Motor neuron (in vitro differentiated cells): ENCODE results near the gene CBLB. TPM values are rescaled to one million over a fixed set of nuclear protein-coding genes. Genes with fewer than 3 reads are reported as not detected.

Experiments used
- ATAC-seq, 8 experiments: fragments of 200-7000 bp; cut with Tn5 transposase; replicated peaks in 6 of 8; 2 replicates each; pipeline ENCODE4 v1.8.0; 2021; ENCODE audit warnings: mild to moderate bottlenecking in 8 of 8, moderate library complexity in 8 of 8
- H3K27ac ChIP-seq, 2 donors: fragments of 250-450 bp; sonication (Bioruptor Pico); 2 replicates each; pipeline ENCODE4 v1.9.0; 2021; ENCODE audit warnings: antibody characterized with exemption in 2 of 2, mild to moderate bottlenecking in 2 of 2, moderate library complexity in 1 of 2
- H3K4me1 ChIP-seq, 2 donors: fragments of 250-450 bp; sonication (Bioruptor Pico); replicated peaks in 1 of 2; 2 replicates each; pipeline ENCODE4 v1.6.1; 2021; ENCODE audit warnings: antibody characterized with exemption in 2 of 2, mild to moderate bottlenecking in 2 of 2, moderate library complexity in 1 of 2
- H3K4me3 ChIP-seq, 5 donors: fragments of 250-450 bp; sonication (Bioruptor Pico); 2 replicates each; pipeline ENCODE4 v1.9.0; 2021; ENCODE audit warnings: antibody characterized with exemption in 5 of 5, mild to moderate bottlenecking in 5 of 5, moderate library complexity in 4 of 5
- WGBS, 10 experiments: fragments of 450-650 bp; shearing (Covaris generic); methylation state at CpG; one replicate each; pipeline ENCODE4 v1.0.0; 2022; 5-methylcytosine and 5-hydroxymethylcytosine counted together
- in situ Hi-C, 9 experiments: fragments of 400-800 bp; cut with MboI; loops; one replicate each; pipeline ENCODE4 v1.15.0; 2021; ENCODE audit warnings: low sequenced_read_pairs in 9 of 9, low pct_unique_long_range_greater_than_20kb in 2 of 9; ENCODE audit not compliant: unreplicated experiment in 9 of 9
- total RNA-seq, 8 experiments: library from RNA; unstranded; fragments of 300-600 nt; gene quantifications; 2 replicates each; pipeline versions ENCODE4 v1.2.3 to v1.2.4, GENCODE V29; 2022

The CBLB gene
- total RNA-seq, 8 experiments from 2014 or later: 20.0 to 53.6 (median 28.4) TPM

DNA sequence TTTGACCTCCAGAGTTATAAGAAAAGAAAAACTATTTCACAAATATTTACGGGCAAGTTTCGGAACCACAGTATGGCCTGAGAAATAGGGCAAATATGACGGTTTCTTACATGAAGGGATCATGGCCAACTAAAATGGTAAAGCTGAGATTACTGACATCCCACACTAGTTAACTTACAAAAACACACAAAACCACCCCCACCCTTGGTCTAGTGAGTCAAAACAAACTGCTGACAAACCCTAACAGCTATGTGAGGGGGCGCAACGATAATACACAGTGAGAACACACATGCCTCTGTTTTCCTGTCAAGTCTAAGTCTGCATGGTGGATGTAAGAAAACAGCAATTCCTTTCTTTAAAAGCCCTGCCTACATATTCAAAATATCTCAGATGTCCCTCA is 32.3 kb downstream of the CBLB start:
- Histone ChIP-seq H3K27ac (no peak overlapping the region), H3K4me1 (no peaks in the 10 kb centered on the region), H3K4me3 (no peak overlapping the region)
- ATAC-seq: no peak
- in situ Hi-C loops: no loop called here
- 57 to 100% (median 91%) methylated on average over 1 to 5 of the region's 5 CpGs; no CpG with 5 or more reads in 3 of the 10 experiments for WGBS, 10 experiments

GRCh38 chr3:105835606-105836005 is 33.2 kb downstream of the CBLB start:
- ATAC-seq: peak in 2 of 8 experiments; percentile 39 to 48
- in situ Hi-C loops: no loop called here
- H3K27ac ChIP-seq: no peak overlapping the region

GRCh38 chr3:105834768-105835167 is 34.0 kb downstream of the CBLB start:
- Histone ChIP-seq H3K4me1 (peaks cover 0 to 4% of the 10 kb centered on the region in 2 donors), H3K27ac (no peak overlapping the region), H3K4me3 (no peak overlapping the region)
- WGBS, 10 experiments: 90 to 100% (median 100%) methylated on average over 1 to 3 of the region's 3 CpGs; no CpG with 5 or more reads in 1 of the 10 experiments
- in situ Hi-C loops: no loop called here
- no peak for ATAC-seq

More at GRCh38 chr3:105835606-105836005, 33.2 kb downstream of the CBLB start:
- H3K4me1 ChIP-seq: no peaks in the 10 kb centered on the region
- no peak overlapping the region for H3K4me3 ChIP-seq

DNA sequence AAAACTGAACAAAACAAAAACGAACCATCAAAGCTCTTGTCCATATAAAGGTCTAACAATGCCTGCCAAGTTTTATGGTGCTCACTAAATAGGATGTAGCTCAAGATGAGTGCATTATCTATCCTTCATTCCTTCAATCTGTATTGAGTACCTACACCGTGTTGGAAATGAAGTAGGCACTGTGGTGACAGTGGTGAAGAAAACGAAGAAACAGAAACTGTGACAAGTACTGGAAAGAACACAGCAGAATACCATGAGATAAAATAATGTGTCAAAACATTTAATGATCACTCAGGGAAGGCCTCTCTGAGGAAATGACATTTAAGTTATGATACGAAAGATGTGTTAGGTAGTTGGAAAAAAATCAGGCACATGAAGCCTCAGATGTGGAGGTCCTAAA is 36.2 kb downstream of the CBLB start:
- in situ Hi-C loops: no loop called here

DNA sequence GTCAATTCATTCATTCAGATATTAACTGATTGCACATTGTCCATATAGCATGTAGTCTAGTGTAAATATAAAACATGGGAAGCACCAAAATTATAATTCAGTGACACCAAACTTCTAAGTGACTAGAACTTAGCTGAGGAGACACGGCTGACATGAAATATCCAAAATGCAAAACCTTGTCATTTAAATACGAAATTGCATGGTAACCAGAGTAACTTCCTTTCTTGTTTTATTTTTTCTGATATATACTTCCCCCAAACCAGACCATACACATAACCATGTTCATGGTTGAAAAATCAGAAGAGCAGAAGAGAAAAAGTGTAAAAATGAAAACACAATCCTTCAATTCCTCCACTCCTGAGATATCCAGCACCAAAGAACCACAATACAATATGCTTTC is 38.0 kb downstream of the CBLB start:
- Histone ChIP-seq H3K4me3 (no peak overlapping the region), H3K27ac (no peak overlapping the region), H3K4me1 (peaks cover 0 to 4% of the 10 kb centered on the region in 2 donors)
- in situ Hi-C loops: no loop called here
- no peak for ATAC-seq
- WGBS, 10 experiments: 54 to 100% (median 100%) methylated on average over 1 to 2 of the region's 2 CpGs; no CpG with 5 or more reads in 1 of the 10 experiments

More for the DNA sequence above, 36.2 kb downstream of the CBLB start:
- no peak overlapping the region for H3K4me3 ChIP-seq
- peaks cover 0 to 4% of the 10 kb centered on the region in 2 donors for H3K4me1 ChIP-seq
- no peak for ATAC-seq
- 65 to 100% (median 82%) methylated on average over 2 to 4 of the region's 4 CpGs for WGBS, 10 experiments
- H3K27ac ChIP-seq: no peak overlapping the region

GRCh38 chr3:105829871-105830622 is 38.8 kb downstream of the CBLB start:
- Histone ChIP-seq H3K4me1 (peaks cover 0 to 4% of the 10 kb centered on the region in 2 donors), H3K27ac (no peak overlapping the region), H3K4me3 (no peak overlapping the region)
- 80 to 100% (median 92%) methylated on average over 2 to 4 of the region's 4 CpGs; no CpG with 5 or more reads in 2 of the 10 experiments for WGBS, 10 experiments
- in situ Hi-C loops: no loop called here
- no peak for ATAC-seq

DNA sequence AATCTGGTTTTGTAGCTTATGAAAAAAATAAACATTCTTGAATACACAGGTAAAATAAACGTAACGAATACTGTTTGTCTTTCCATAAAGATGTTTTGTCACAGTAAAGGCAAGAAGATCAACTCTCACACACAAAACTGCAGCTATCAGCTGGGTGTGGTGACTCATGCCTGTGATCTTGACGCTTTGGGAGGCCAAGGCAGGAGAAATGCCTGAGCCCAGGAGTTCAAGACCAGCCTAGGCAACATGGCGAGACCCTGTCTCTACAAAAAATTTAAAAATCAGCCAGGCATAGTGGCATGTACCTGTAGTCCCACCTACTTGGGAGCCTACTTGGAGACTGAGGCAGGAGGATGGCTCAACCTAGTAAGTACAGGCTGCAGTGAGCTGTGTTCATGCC is 39.6 kb downstream of the CBLB start:
- 89 to 100% (median 100%) methylated on average over 2 to 4 of the region's 4 CpGs; no CpG with 5 or more reads in 2 of the 10 experiments for WGBS, 10 experiments
- no peak for ATAC-seq
- in situ Hi-C loops: no loop called here
- no peak overlapping the region for H3K27ac ChIP-seq
- H3K4me1 ChIP-seq: peaks cover 0 to 4% of the 10 kb centered on the region in 2 donors
- H3K4me3 ChIP-seq: no peak overlapping the region

DNA sequence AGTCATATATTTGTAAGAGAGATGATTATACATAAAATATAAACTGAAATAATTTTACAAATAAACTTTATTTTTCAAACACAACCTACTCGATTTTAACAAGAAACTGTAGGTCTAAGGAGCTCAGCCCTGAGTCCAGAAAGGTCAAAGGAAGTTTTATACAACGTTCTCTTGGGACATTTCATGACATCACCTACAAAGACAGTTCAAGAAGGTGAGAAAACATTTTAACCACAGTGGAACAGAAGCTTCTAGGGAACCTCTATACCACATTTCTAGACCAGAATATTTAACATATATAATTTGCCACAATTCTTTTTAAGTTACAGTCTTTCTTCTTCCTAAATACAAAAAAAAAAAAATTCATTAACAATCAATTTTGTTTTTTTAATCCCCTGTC is 40.1 kb downstream of the CBLB start:
- no peak overlapping the region for H3K27ac ChIP-seq
- in situ Hi-C loops: no loop called here
- peaks cover 0 to 4% of the 10 kb centered on the region in 2 donors for H3K4me1 ChIP-seq
- no peak overlapping the region for H3K4me3 ChIP-seq
- WGBS, 10 experiments: 67 to 100% (median 85%) methylated on average over 1 to 2 of the region's 2 CpGs
- ATAC-seq: no peak

DNA sequence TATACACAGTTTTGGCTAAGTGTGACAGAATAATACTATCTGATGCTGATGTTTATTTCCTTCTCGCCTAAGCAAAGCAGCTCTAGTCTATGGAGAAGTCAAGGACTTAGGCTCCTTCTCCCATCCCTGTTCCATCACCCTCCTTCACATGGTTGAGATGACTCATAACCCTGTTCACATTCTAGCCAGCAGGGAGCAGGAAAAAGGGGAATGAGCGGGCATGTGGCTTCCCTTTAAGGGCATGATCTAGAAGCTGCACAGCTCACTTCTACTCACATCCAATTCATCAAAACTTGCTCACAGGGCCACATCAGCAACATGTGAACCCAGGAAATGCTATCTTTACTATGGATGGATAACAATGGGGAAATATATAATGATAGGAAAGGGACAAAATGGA is 40.9 kb downstream of the CBLB start:
- in situ Hi-C loops: no loop called here
- no peak overlapping the region for H3K4me3 ChIP-seq
- peaks cover 2 to 6% of the 10 kb centered on the region in 2 donors for H3K4me1 ChIP-seq
- ATAC-seq: peak; percentile 66 to 98 (median 77)
- no peak overlapping the region for H3K27ac ChIP-seq
- WGBS, 10 experiments: 22 to 88% (median 67%) methylated on average over 1 to 2 of the region's 2 CpGs; no CpG with 5 or more reads in 3 of the 10 experiments

- Histone ChIP-seq H3K4me3 (no peak overlapping the region), H3K4me1 (peaks cover 2 to 12% of the 10 kb centered on the region in 2 donors), H3K27ac (no peak overlapping the region)
- in situ Hi-C loops: no loop called here
- ATAC-seq: peak in 3 of 8 experiments; percentile 56 to 81 (median 62)
- 48 to 98% (median 85%) methylated on average over 3 to 6 of the region's 6 CpGs for whole genome bisulfite sequencing, 10 experiments
Observed at GRCh38 chr3:105826778-105827634, 41.8 kb downstream of the CBLB start.

DNA sequence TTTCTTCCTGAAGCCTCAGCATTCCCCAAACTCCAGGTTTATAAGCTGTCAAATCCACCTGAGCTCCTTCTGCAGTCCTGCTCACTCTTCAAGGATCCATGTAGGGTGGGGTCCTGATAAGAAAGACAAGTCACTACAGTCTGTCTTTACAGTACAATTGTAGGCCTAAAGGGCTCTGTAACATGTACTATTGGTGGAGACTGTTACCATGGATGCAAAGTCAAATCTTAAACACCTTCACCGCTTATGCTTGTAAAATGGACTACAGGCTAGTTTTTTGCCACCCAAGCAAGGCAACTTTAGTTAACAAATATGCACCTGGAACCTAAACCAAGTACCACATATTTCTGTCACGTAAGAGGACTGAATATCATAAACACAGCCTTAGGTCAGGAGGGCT is 44.7 kb downstream of the CBLB start:
- no peak overlapping the region for H3K27ac ChIP-seq
- peaks cover 2 to 7% of the 10 kb centered on the region in 2 donors for H3K4me1 ChIP-seq
- no peak for ATAC-seq
- 83 to 100% (median 100%) methylated on average over 1 to 2 of the region's 2 CpGs; no CpG with 5 or more reads in 1 of the 10 experiments for WGBS, 10 experiments
- in situ Hi-C loops: no loop called here
- no peak overlapping the region for H3K4me3 ChIP-seq

- ATAC-seq: peak in 4 of 8 experiments; percentile 31 to 60 (median 46)
- Histone ChIP-seq H3K27ac (no peak overlapping the region), H3K4me1 (peaks cover 2 to 7% of the 10 kb centered on the region in 2 donors), H3K4me3 (no peak overlapping the region)
- WGBS, 10 experiments: 43 to 100% (median 85%) methylated on average over 1 to 4 of the region's 4 CpGs
- in situ Hi-C loops: no loop called here
Observed at GRCh38 chr3:105823149-105823867, 45.5 kb downstream of the CBLB start.
